Measurements from ENCODE around the gene EML4. TPM values are rescaled to one million over a fixed set of nuclear protein-coding genes. Genes with fewer than 3 reads are reported as not detected.

The EML4 gene
- total RNA-seq, 1 experiment from 2014 or later: 107 TPM

DNA sequence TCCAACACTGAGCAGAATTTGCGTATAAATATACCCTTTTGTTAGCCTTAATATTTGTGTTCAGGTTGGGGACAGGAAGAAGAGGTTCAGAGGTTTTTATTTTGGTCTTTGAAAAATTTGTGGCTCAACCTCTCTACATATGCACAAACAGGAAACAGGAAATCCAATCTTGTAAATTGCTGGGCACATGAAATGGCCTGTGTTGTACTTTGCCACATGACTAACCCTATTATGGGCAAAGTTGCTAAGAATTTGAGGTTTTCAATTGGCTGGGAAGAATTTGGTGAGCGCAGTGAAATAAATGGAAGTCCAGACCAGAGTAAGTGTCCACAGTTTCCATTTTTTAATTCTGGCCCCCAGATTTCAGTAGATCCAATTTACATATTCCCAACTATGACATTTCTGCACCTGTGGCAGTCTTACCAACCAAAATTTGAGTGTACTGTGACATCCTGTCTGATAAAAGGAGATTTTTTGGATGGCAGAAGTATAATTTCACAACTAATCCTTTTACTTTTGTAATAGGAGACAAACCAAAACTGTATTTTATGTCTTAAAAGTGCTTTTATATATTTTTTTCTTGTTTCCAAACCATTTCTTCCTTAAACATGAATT is 128.3 kb downstream of the EML4 start:
- Histone ChIP-seq H3K36me3 (ENCODE audit: control insufficient read depth, insufficient read depth, low read length) (peaks cover 51% of the 10 kb centered on the region), H3K27ac (ENCODE audit: low read length) (no peak overlapping the region), H3K4me1 (ENCODE audit: control insufficient read depth, insufficient read depth, low read length) (no peaks in the 10 kb centered on the region), H3K27me3 (ENCODE audit: control insufficient read depth, insufficient read depth, low read length) (no peaks in the 10 kb centered on the region), H3K9me3 (ENCODE audit: control insufficient read depth, insufficient read depth, low read depth, low read length) (no peaks in the 10 kb centered on the region), H3K4me3 (ENCODE audit: low read depth in 2 of 2, low read length in 2 of 2) (no peak overlapping the region)
- TF ChIP-seq POLR2AphosphoS5 (IDR thresholded peaks at IDR 0.05; ENCODE audit: low read depth, low read length): no peak
- TF ChIP-seq, protein P1, sequence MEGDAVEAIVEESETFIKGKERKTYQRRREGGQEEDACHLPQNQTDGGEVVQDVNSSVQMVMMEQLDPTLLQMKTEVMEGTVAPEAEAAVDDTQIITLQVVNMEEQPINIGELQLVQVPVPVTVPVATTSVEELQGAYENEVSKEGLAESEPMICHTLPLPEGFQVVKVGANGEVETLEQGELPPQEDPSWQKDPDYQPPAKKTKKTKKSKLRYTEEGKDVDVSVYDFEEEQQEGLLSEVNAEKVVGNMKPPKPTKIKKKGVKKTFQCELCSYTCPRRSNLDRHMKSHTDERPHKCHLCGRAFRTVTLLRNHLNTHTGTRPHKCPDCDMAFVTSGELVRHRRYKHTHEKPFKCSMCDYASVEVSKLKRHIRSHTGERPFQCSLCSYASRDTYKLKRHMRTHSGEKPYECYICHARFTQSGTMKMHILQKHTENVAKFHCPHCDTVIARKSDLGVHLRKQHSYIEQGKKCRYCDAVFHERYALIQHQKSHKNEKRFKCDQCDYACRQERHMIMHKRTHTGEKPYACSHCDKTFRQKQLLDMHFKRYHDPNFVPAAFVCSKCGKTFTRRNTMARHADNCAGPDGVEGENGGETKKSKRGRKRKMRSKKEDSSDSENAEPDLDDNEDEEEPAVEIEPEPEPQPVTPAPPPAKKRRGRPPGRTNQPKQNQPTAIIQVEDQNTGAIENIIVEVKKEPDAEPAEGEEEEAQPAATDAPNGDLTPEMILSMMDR (IDR thresholded peaks at IDR 0.05): no peak
- no peak for TF ChIP-seq TCF7L2 (IDR thresholded peaks at IDR 0.05; ENCODE audit: low read depth, low read length)
- TF ChIP-seq, protein P2, sequence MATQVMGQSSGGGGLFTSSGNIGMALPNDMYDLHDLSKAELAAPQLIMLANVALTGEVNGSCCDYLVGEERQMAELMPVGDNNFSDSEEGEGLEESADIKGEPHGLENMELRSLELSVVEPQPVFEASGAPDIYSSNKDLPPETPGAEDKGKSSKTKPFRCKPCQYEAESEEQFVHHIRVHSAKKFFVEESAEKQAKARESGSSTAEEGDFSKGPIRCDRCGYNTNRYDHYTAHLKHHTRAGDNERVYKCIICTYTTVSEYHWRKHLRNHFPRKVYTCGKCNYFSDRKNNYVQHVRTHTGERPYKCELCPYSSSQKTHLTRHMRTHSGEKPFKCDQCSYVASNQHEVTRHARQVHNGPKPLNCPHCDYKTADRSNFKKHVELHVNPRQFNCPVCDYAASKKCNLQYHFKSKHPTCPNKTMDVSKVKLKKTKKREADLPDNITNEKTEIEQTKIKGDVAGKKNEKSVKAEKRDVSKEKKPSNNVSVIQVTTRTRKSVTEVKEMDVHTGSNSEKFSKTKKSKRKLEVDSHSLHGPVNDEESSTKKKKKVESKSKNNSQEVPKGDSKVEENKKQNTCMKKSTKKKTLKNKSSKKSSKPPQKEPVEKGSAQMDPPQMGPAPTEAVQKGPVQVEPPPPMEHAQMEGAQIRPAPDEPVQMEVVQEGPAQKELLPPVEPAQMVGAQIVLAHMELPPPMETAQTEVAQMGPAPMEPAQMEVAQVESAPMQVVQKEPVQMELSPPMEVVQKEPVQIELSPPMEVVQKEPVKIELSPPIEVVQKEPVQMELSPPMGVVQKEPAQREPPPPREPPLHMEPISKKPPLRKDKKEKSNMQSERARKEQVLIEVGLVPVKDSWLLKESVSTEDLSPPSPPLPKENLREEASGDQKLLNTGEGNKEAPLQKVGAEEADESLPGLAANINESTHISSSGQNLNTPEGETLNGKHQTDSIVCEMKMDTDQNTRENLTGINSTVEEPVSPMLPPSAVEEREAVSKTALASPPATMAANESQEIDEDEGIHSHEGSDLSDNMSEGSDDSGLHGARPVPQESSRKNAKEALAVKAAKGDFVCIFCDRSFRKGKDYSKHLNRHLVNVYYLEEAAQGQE (IDR thresholded peaks at IDR 0.05; ENCODE audit: insufficient read depth in 1 of 2, low read depth in 2 of 2, low read length in 1 of 2): no peak
- no peak for TF ChIP-seq SIN3A (IDR thresholded peaks at IDR 0.05; ENCODE audit: borderline replicate concordance, insufficient read depth, low read depth, low read length)
- CTCF ChIA-PET: no interaction called here
- ATAC-seq (no peak), DNase-seq (ENCODE audit: low read depth, low spot score) (no peak)
- no TSS peak for BruUV-seq (replicated peaks)
- POLR2A ChIA-PET: no interaction called here
- in situ Hi-C loops (cut with HindIII; ENCODE audit: low pct_unique_long_range_greater_than_20kb, low sequenced_read_pairs): no loop called here
- intact Hi-C loops (cut with micrococcal nuclease; ENCODE audit: unreplicated experiment): no loop called here

DNA sequence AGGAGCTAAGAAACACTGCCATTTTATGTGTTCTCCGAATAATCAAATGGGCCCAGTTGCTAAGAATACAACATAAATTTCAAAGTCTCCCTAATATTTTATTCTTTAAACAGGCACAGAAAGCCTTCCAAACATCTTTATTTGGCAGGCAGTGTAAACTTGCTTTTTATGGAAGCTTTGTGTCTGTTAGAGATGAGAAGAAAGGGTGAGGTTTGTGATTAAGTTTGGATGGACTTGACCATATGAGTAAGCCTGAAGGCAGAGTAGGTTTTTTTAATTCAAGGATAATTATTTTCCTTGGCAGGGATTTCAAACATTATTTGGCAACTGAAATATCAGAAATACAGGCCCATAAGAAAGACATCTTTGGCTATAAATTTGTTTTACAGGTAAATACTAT is 129.0 kb downstream of the EML4 start:
- BruUV-seq (replicated peaks): no TSS peak
- intact Hi-C loops (cut with micrococcal nuclease; ENCODE audit: unreplicated experiment) (no loop called here), in situ Hi-C loops (cut with HindIII; ENCODE audit: low pct_unique_long_range_greater_than_20kb, low sequenced_read_pairs) (no loop called here)
- Histone ChIP-seq H3K27me3 (ENCODE audit: control insufficient read depth, insufficient read depth, low read length) (no peaks in the 10 kb centered on the region), H3K36me3 (ENCODE audit: control insufficient read depth, insufficient read depth, low read length) (peaks cover 52% of the 10 kb centered on the region), H3K4me3 (ENCODE audit: low read depth in 2 of 2, low read length in 2 of 2) (no peak overlapping the region), H3K27ac (ENCODE audit: low read length) (no peak overlapping the region), H3K4me1 (ENCODE audit: control insufficient read depth, insufficient read depth, low read length) (no peaks in the 10 kb centered on the region), H3K9me3 (ENCODE audit: control insufficient read depth, insufficient read depth, low read depth, low read length) (no peaks in the 10 kb centered on the region)
- ChIA-PET POLR2A (no interaction called here), CTCF (no interaction called here)
- DNase-seq (ENCODE audit: low read depth, low spot score): no peak
- TF ChIP-seq SIN3A (IDR thresholded peaks at IDR 0.05; ENCODE audit: borderline replicate concordance, insufficient read depth, low read depth, low read length) (no peak), POLR2AphosphoS5 (IDR thresholded peaks at IDR 0.05; ENCODE audit: low read depth, low read length) (no peak), TCF7L2 (IDR thresholded peaks at IDR 0.05; ENCODE audit: low read depth, low read length) (no peak)
- TF ChIP-seq, protein P1 (IDR thresholded peaks at IDR 0.05): no peak
- TF ChIP-seq, protein P2 (IDR thresholded peaks at IDR 0.05; ENCODE audit: insufficient read depth in 1 of 2, low read depth in 2 of 2, low read length in 1 of 2): no peak
- ATAC-seq: no peak

Measured in Panc1 (cell line).